Measurements from ENCODE around the gene CCDC88B. TPM values are rescaled to one million over a fixed set of nuclear protein-coding genes. Genes with fewer than 3 reads are reported as not detected.

CCDC88B gene
- total and polyA plus RNA-seq, 2 experiments from 2014 or later = 1.8 to 2.6 TPM

GRCh38 chr11:64379817-64380709 lies 40.1 kb downstream of the CCDC88B start:
- 55 to 56% methylated on average over 30 to 35 of the region's 35 CpGs for WGBS, 2 experiments (ENCODE audit: low coverage in 1 of 2, low lambda C conversion rate in 2 of 2, missing lambda C conversion rate in 2 of 2)

GRCh38 chr11:64381350-64381749 lies 41.3 kb downstream of the CCDC88B start:
- no peaks in the 10 kb centered on the region for H4K20me1 ChIP-seq (ENCODE audit: insufficient read depth)
- TF ChIP-seq EZH2 (IDR thresholded peaks at IDR 0.05; ENCODE audit: insufficient read depth, poor library complexity, severe bottlenecking) (no peak), EZH2phosphoT487 (IDR thresholded peaks at IDR 0.05; ENCODE audit: insufficient read depth, low read depth) (no peak)
- DNase-seq = no peak
- peaks cover 9% of the 10 kb centered on the region for H3K4me1 ChIP-seq (ENCODE audit: insufficient read depth)
- no peaks in the 10 kb centered on the region for H3K9me3 ChIP-seq (ENCODE audit: low read depth)
- H3F3A ChIP-seq (ENCODE audit: insufficient read depth) = 0 out of 2 replicates have a peak, but pooled peaks cover 8% of the 10 kb centered on the region
- H3K4me2 ChIP-seq (ENCODE audit: unreplicated experiment) = no peak overlapping the region
- H3K27me3 ChIP-seq (replicated peaks; ENCODE audit: insufficient read depth) = no peaks in the 10 kb centered on the region
- H3K27ac ChIP-seq = no peak overlapping the region
- H3K9ac ChIP-seq = no peak overlapping the region
- no peak overlapping the region for H2AFZ ChIP-seq
- no peaks in the 10 kb centered on the region for H3K79me2 ChIP-seq (ENCODE audit: insufficient read depth)
- in situ Hi-C loops (cut with MboI) = no loop called here
- H3K36me3 ChIP-seq (ENCODE audit: low read depth) = no peaks in the 10 kb centered on the region
- no peaks in the 10 kb centered on the region for H3K9me2 ChIP-seq (ENCODE audit: insufficient read depth)
- 65 to 68% methylated on average over 6 of the region's 6 CpGs for WGBS, 2 experiments (ENCODE audit: low coverage in 1 of 2, low lambda C conversion rate in 2 of 2, missing lambda C conversion rate in 2 of 2)
- H3K4me3 ChIP-seq = no peak overlapping the region

More at GRCh38 chr11:64379817-64380709, 40.1 kb downstream of the CCDC88B start:
- Histone ChIP-seq H3K4me1 (ENCODE audit: insufficient read depth) (peaks cover 6% of the 10 kb centered on the region), H2AFZ (no peak overlapping the region), H3F3A (ENCODE audit: insufficient read depth) (0 out of 2 replicates have a peak, but pooled peaks cover 8% of the 10 kb centered on the region), H3K79me2 (ENCODE audit: insufficient read depth) (no peaks in the 10 kb centered on the region), H3K4me3 (no peak overlapping the region), H3K36me3 (ENCODE audit: low read depth) (no peaks in the 10 kb centered on the region), H3K9me2 (ENCODE audit: insufficient read depth) (no peaks in the 10 kb centered on the region), H3K9ac (no peak overlapping the region), H3K27me3 (replicated peaks; ENCODE audit: insufficient read depth) (no peaks in the 10 kb centered on the region), H3K9me3 (ENCODE audit: low read depth) (no peaks in the 10 kb centered on the region), H4K20me1 (ENCODE audit: insufficient read depth) (no peaks in the 10 kb centered on the region), H3K27ac (no peak overlapping the region), H3K4me2 (ENCODE audit: unreplicated experiment) (no peak overlapping the region)
- TF ChIP-seq EZH2 (IDR thresholded peaks at IDR 0.05; ENCODE audit: insufficient read depth, poor library complexity, severe bottlenecking) = no peak
- TF ChIP-seq EZH2phosphoT487 (IDR thresholded peaks at IDR 0.05; ENCODE audit: insufficient read depth, low read depth) = no peak
- DNase-seq = no peak
- in situ Hi-C loops (cut with MboI) = no loop called here

DNA sequence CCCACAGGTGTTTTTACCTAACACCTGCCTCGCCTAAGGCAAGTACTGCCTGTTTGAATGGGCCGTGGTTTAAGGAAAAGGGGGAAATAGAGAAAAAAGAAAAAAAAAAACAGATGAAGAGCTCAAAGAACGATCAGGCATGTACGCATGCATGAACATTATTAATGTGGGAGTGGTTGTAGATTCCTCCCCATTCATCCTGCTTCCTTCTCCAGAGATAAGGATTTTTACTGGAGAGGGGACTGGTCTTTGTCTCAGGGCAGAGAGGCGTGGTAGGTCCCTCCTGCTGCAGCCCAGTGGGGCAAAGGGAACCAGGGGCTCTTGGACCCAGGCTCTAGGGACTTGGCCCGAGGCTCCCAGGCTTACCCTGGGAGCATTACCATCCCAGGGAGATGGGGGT lies 42.0 kb downstream of the CCDC88B start:
- no peak overlapping the region for H3K9ac ChIP-seq
- H4K20me1 ChIP-seq (ENCODE audit: insufficient read depth) = no peaks in the 10 kb centered on the region
- no peaks in the 10 kb centered on the region for H3K9me3 ChIP-seq (ENCODE audit: low read depth)
- peaks cover 10% of the 10 kb centered on the region for H3K4me1 ChIP-seq (ENCODE audit: insufficient read depth)
- no peaks in the 10 kb centered on the region for H3K36me3 ChIP-seq (ENCODE audit: low read depth)
- no peaks in the 10 kb centered on the region for H3K27me3 ChIP-seq (replicated peaks; ENCODE audit: insufficient read depth)
- in situ Hi-C loops (cut with MboI) = no loop called here
- H2AFZ ChIP-seq = no peak overlapping the region
- H3K79me2 ChIP-seq (ENCODE audit: insufficient read depth) = no peaks in the 10 kb centered on the region
- H3K27ac ChIP-seq = no peak overlapping the region
- H3K4me3 ChIP-seq = no peak overlapping the region
- H3K9me2 ChIP-seq (ENCODE audit: insufficient read depth) = no peaks in the 10 kb centered on the region
- DNase-seq = no peak
- WGBS, 2 experiments (ENCODE audit: low coverage in 1 of 2, low lambda C conversion rate in 2 of 2, missing lambda C conversion rate in 2 of 2) = 70 to 75% methylated on average over 6 of the region's 6 CpGs
- no peak overlapping the region for H3K4me2 ChIP-seq (ENCODE audit: unreplicated experiment)
- H3F3A ChIP-seq (ENCODE audit: insufficient read depth) = 0 out of 2 replicates have a peak, but pooled peaks cover 8% of the 10 kb centered on the region
- TF ChIP-seq EZH2 (IDR thresholded peaks at IDR 0.05; ENCODE audit: insufficient read depth, poor library complexity, severe bottlenecking) = no peak
- no peak for TF ChIP-seq EZH2phosphoT487 (IDR thresholded peaks at IDR 0.05; ENCODE audit: insufficient read depth, low read depth)

DNA sequence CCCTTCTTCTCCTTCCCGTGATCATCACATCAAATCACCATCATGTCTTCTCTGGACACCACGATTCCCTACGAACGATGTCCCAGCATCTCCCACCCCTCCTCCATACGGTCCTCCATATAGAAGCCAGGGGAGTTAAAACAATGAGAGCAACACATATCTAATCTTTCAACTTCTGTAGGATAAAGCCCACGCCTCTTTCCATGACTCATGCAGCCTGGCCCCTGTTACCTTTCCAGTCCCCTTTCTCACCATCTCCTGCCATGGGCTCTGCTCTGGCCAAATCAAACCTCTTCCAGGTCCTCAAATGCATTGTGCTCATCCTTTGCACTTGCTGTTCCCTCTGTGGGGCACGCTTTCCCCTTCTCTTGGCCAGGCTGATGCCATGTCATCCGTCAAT lies 42.6 kb downstream of the CCDC88B start:
- Histone ChIP-seq H3K9me2 (ENCODE audit: insufficient read depth) (no peaks in the 10 kb centered on the region), H3K79me2 (ENCODE audit: insufficient read depth) (no peaks in the 10 kb centered on the region), H3K4me2 (ENCODE audit: unreplicated experiment) (no peak overlapping the region), H2AFZ (no peak overlapping the region), H3K4me3 (no peak overlapping the region), H3K9me3 (ENCODE audit: low read depth) (no peaks in the 10 kb centered on the region), H3K27ac (no peak overlapping the region), H4K20me1 (ENCODE audit: insufficient read depth) (no peaks in the 10 kb centered on the region), H3K4me1 (ENCODE audit: insufficient read depth) (peaks cover 10% of the 10 kb centered on the region), H3K9ac (no peak overlapping the region), H3K27me3 (replicated peaks; ENCODE audit: insufficient read depth) (no peaks in the 10 kb centered on the region), H3K36me3 (ENCODE audit: low read depth) (no peaks in the 10 kb centered on the region), H3F3A (ENCODE audit: insufficient read depth) (0 out of 2 replicates have a peak, but pooled peaks cover 8% of the 10 kb centered on the region)
- WGBS, 2 experiments (ENCODE audit: low coverage in 1 of 2, low lambda C conversion rate in 2 of 2, missing lambda C conversion rate in 2 of 2) = 55 to 56% methylated on average over 8 of the region's 8 CpGs
- no peak for DNase-seq
- in situ Hi-C loops (cut with MboI) = no loop called here
- TF ChIP-seq EZH2 (IDR thresholded peaks at IDR 0.05; ENCODE audit: insufficient read depth, poor library complexity, severe bottlenecking) (no peak), EZH2phosphoT487 (IDR thresholded peaks at IDR 0.05; ENCODE audit: insufficient read depth, low read depth) (no peak)
